ENCODE data around the gene DNAH14. TPM values are rescaled to one million over a fixed set of nuclear protein-coding genes. Genes with fewer than 3 reads are reported as not detected.

Gene DNAH14
- total RNA-seq, 4 donors from 2014 or later, result 4.1 to 84.0 (median 11.4) TPM

DNA sequence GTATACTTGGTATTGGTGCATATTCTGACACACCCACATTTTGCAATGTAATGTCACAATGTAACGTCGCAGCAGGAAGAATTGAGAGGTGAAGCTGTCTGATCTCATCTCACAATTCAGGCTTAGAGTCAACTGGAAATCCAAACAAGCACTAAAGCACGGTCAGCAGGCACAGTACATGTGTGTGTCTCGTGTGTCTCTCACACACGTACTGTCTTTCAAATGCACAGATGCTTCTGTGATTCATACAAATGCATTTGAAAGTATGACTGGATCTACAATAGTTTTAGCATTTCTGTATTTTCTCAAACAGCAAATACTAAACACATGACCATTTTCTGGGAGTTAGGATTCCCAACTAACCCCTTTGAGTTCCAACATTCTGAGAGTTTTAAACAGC lies 471.5 kb downstream of the DNAH14 start:
- no peak for DNase-seq
- in situ Hi-C loops (cut with MboI; ENCODE audit: low pct_ligation_motif_present in 1 of 4, low pct_unique_long_range_greater_than_20kb in 1 of 4, low sequenced_read_pairs in 3 of 4) (no loop called here), intact Hi-C loops (cut with DNase I; ENCODE audit: low total_unique reads) (no loop called here)
- Histone ChIP-seq H3K4me1 (no peaks in the 10 kb centered on the region), H3K4me3 (no peak overlapping the region), H3K27ac (no peak overlapping the region), H3K27me3 (no peaks in the 10 kb centered on the region), H3K36me3 (peaks cover 0 to 30% (median 11%) of the 10 kb centered on the region in 4 donors), H3K9me3 (no peaks in the 10 kb centered on the region)
- 86 to 96% methylated on average over 2 to 5 of the region's 5 CpGs for WGBS, 2 donors (ENCODE audit: low coverage in 1 of 2)
- TF ChIP-seq, protein P1, sequence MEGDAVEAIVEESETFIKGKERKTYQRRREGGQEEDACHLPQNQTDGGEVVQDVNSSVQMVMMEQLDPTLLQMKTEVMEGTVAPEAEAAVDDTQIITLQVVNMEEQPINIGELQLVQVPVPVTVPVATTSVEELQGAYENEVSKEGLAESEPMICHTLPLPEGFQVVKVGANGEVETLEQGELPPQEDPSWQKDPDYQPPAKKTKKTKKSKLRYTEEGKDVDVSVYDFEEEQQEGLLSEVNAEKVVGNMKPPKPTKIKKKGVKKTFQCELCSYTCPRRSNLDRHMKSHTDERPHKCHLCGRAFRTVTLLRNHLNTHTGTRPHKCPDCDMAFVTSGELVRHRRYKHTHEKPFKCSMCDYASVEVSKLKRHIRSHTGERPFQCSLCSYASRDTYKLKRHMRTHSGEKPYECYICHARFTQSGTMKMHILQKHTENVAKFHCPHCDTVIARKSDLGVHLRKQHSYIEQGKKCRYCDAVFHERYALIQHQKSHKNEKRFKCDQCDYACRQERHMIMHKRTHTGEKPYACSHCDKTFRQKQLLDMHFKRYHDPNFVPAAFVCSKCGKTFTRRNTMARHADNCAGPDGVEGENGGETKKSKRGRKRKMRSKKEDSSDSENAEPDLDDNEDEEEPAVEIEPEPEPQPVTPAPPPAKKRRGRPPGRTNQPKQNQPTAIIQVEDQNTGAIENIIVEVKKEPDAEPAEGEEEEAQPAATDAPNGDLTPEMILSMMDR (IDR thresholded peaks at IDR 0.05), result no peak
- no peak for TF ChIP-seq POLR2AphosphoS5 (IDR thresholded peaks at IDR 0.05)
- TF ChIP-seq EP300 (IDR thresholded peaks at IDR 0.05; ENCODE audit: low read depth), result no peak
- no peak for TF ChIP-seq POLR2A (IDR thresholded peaks at IDR 0.05)

DNA sequence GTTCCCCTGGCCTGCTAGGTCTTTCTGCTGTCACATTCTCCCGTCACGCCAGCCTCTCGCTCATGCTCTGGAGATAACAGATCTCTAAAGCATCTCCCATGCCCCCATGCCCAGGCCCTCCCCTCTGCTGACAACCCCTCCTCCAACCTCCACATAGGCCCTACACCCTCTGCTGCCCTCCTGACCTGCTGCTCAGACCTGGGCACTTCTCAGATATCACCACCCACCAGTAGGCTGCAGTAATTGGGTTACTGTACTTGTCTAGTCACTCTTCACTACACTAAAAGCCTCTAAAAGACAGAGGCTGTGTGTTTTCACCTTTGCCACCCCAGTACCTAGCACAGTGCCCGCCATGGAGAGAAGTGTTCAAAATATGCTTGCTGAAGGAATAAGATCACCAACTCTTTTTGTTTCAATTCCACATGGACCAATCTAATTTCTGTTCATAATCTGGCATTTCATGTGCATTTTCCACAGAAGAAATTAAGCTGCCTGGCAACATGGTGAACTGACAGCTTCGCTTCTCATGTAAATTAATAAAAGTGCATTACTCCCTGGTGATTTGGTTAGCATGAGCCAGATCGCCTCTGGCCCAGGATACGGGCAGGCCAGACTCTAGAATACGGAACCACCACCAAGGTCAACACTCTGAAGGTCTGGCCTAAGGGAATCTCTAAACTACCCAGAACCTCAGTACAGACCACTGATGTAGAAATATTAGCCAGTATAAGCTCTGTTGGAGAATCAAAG lies 477.7 kb downstream of the DNAH14 start:
- H3K27me3 ChIP-seq, result no peaks in the 10 kb centered on the region
- no peak for DNase-seq
- no peaks in the 10 kb centered on the region for H3K9me3 ChIP-seq
- 97% methylated on average over 3 to 8 of the region's 8 CpGs for WGBS, 2 donors (ENCODE audit: low coverage in 1 of 2)
- no peak overlapping the region for H3K4me3 ChIP-seq
- intact Hi-C loops (cut with DNase I; ENCODE audit: low total_unique reads) (no loop called here), in situ Hi-C loops (cut with MboI; ENCODE audit: low pct_ligation_motif_present in 1 of 4, low pct_unique_long_range_greater_than_20kb in 1 of 4, low sequenced_read_pairs in 3 of 4) (no loop called here)
- H3K27ac ChIP-seq, result no peak overlapping the region
- no peak for TF ChIP-seq POLR2AphosphoS5 (IDR thresholded peaks at IDR 0.05)
- TF ChIP-seq, protein P1 (IDR thresholded peaks at IDR 0.05), result no peak
- no peak for TF ChIP-seq POLR2A (IDR thresholded peaks at IDR 0.05)
- TF ChIP-seq EP300 (IDR thresholded peaks at IDR 0.05; ENCODE audit: low read depth), result no peak
- H3K36me3 ChIP-seq, result peaks cover 0 to 59% (median 26%) of the 10 kb centered on the region in 4 donors
- peaks cover 0 to 10% (median 4%) of the 10 kb centered on the region in 4 donors for H3K4me1 ChIP-seq

DNA sequence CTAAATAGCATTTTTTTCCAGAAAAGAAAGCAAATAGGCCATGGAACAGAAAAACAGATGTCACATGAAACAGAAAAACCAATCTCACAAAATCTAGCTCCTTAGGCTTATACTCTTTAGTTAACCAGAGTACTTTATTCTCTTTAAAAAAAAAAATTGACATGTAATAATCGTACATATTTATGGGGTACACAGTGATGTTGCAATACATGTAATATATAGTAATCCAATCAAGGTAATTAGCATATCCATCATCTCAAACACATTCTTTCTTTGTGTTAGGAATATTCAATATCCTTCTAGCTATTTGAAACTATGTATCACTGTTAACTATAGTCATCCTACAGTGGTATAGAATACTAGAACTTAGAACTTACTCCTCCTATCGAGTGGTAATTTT lies 478.3 kb downstream of the DNAH14 start:
- Histone ChIP-seq H3K4me3 (no peak overlapping the region), H3K27ac (no peak overlapping the region), H3K9me3 (no peaks in the 10 kb centered on the region), H3K36me3 (peaks cover 0 to 59% (median 24%) of the 10 kb centered on the region in 4 donors), H3K27me3 (no peaks in the 10 kb centered on the region), H3K4me1 (peaks cover 0 to 11% (median 5%) of the 10 kb centered on the region in 4 donors)
- DNase-seq, result no peak
- in situ Hi-C loops (cut with MboI; ENCODE audit: low pct_ligation_motif_present in 1 of 4, low pct_unique_long_range_greater_than_20kb in 1 of 4, low sequenced_read_pairs in 3 of 4) (no loop called here), intact Hi-C loops (cut with DNase I; ENCODE audit: low total_unique reads) (no loop called here)
- 89 to 94% methylated on average over 2 of the region's 2 CpGs for WGBS, 2 donors (ENCODE audit: low coverage in 1 of 2)
- no peak for TF ChIP-seq POLR2AphosphoS5 (IDR thresholded peaks at IDR 0.05)
- no peak for TF ChIP-seq EP300 (IDR thresholded peaks at IDR 0.05; ENCODE audit: low read depth)
- no peak for TF ChIP-seq POLR2A (IDR thresholded peaks at IDR 0.05)
- TF ChIP-seq, protein P1 (IDR thresholded peaks at IDR 0.05), result no peak

DNA sequence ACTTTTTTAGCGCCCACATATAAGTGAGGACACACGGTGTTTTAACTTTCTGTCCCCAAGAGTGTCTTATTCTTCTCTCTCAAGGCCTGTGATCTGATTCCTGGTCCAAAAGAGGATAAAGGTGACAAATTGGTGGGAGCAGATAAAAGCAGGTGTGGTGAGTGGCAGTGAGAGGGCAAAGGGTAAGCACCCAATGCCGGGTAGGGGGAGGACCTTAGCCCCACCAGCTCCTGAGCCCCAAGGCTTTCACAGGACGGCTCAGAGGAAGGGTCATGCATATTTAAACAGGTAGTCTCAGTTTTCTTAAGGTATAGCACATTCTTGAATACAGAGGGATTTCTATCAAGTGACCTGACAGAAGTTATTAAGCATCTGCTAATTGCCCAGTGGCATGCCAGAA lies 478.8 kb downstream of the DNAH14 start:
- Histone ChIP-seq H3K27me3 (no peaks in the 10 kb centered on the region), H3K27ac (no peak overlapping the region), H3K36me3 (peaks cover 0 to 54% (median 21%) of the 10 kb centered on the region in 4 donors), H3K9me3 (no peaks in the 10 kb centered on the region), H3K4me1 (peaks cover 0 to 16% (median 9%) of the 10 kb centered on the region in 4 donors), H3K4me3 (no peak overlapping the region)
- no peak for DNase-seq
- intact Hi-C loops (cut with DNase I; ENCODE audit: low total_unique reads) (no loop called here), in situ Hi-C loops (cut with MboI; ENCODE audit: low pct_ligation_motif_present in 1 of 4, low pct_unique_long_range_greater_than_20kb in 1 of 4, low sequenced_read_pairs in 3 of 4) (no loop called here)
- TF ChIP-seq EP300 (IDR thresholded peaks at IDR 0.05; ENCODE audit: low read depth), result no peak
- TF ChIP-seq POLR2AphosphoS5 (IDR thresholded peaks at IDR 0.05), result no peak
- TF ChIP-seq POLR2A (IDR thresholded peaks at IDR 0.05), result no peak
- TF ChIP-seq, protein P1 (IDR thresholded peaks at IDR 0.05), result no peak
- 67 to 83% methylated on average over 1 to 4 of the region's 4 CpGs for WGBS, 2 donors (ENCODE audit: low coverage in 1 of 2)
